Activated T-helper 1 cell treated with Interleukin-2 at 50 U/mL for 16 hours (primary cell): Measurements from ENCODE around the gene TMEM178B.
"Not testable (repeated sequence)": the region's sequence is repeated elsewhere in the genome, so short reads cannot be mapped to it uniquely, and the experiment has no call there.

Source experiments
- DNase-seq: peaks from one replicate; pipeline ENCODE4 v3.0.0-alpha.2; 2020; ENCODE audit warnings: low read depth

TMEM178B gene

DNA sequence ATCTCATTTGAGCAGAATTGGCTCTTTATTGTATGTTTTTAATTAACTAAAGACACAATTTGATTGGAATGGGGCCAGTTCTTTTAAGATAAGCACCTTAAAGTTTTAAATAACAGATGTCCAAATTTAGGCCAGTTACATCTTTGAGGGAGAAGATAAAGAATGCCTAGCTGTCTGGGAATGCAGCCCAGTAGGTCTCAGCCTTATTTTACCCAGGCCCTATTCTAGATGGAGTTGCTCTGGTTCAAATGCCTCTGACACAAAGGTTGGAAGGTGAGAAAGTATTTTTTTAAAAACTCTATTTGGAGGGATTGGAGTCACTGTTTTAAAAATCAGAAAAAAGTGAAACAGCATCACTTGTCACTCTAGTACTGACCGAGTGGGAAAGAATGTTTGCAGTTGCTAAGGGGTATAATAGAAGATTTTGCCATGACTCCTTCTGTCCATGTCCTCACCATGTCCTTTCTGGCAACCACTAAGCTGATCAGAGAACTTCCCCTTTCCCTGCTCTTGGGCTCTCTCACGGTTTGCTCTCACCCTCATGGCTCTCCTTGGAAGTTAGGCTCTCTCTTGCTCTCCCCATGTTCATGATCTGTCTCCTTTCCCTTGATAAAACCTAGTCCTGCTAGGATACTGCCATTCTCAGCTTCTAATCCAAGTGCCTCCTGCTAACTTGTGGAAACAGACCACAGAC lies 239.1 kb downstream of the TMEM178B start:
- DNase-seq: no peak

DNA sequence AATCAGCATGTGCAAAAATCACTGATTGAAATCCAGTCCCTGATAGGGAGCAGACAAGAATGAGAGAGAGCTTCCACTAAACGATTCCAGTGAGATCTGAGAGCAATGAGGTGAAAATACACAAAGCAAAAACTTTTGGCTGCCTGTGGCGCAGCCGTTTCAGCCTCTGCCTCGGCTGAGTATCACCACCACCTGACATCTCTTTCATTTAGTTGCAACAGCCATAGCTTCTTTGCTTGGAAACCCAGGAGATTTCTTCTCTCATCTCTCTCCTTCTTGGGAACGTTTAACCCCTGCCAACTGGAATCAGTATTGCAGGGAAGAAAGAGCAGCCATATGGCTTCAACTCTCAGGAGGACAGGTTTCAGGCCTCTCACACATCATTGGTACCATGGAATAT lies 240.0 kb downstream of the TMEM178B start:
- DNase-seq: no peak

GRCh38 chr7:141317033-141317585 lies 243.2 kb downstream of the TMEM178B start:
- no peak for DNase-seq

GRCh38 chr7:141320287-141320686 lies 246.4 kb downstream of the TMEM178B start:
- no peak for DNase-seq

- DNase-seq: no peak
Observed at GRCh38 chr7:141322383-141322782, 248.5 kb downstream of the TMEM178B start.

- DNase-seq: no peak
Observed at GRCh38 chr7:141323826-141324225, 250.0 kb downstream of the TMEM178B start.

GRCh38 chr7:141324870-141325269 lies 251.0 kb downstream of the TMEM178B start:
- DNase-seq: no peak

GRCh38 chr7:141325275-141325674 lies 251.4 kb downstream of the TMEM178B start:
- no peak for DNase-seq

DNA sequence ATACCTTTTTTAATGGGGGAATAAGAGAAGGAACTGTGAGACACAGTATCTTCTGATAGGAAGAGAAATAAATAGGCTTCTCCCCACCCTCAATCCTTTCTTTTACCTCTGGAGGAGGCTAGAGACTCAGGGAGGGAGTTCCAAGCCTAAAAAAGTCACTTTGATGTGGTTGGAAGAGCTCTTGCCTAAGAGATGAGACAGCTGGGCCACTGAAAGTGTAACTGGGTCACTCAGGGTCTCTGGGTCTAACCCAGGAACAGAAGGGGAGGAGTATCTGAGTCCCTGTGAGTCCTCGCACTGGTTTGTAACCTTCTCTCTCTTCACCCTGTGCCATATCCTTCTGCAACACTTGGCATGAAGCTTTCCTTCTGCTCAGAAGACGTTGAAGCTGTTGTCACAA lies 254.4 kb downstream of the TMEM178B start:
- no peak for DNase-seq

- DNase-seq: not testable (repeated sequence)
Observed at GRCh38 chr7:141330285-141330684, 256.4 kb downstream of the TMEM178B start.

GRCh38 chr7:141333459-141333858 lies 259.6 kb downstream of the TMEM178B start:
- DNase-seq: no peak

DNA sequence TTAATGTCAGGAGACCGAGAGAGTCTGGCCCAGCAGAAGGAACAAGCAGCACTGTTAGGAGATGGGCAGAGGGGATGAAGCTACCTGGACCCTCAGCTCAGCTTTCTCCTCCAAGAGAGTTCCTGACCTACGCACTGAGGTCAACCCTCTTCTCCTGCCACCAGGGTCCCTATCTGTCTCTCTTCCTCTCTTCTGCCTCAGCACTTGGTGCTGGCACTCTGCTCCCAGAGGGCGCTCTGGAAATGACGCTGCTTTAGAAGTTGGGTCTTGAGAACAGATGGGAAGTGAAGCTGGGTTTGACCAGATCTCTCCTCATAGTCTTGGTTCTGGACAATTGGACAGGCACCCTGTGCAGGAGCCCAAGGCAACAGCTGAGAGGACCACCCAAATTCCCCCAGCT lies 261.3 kb downstream of the TMEM178B start:
- no peak for DNase-seq

- DNase-seq: no peak
Observed at GRCh38 chr7:141339603-141340002, 265.7 kb downstream of the TMEM178B start.

DNA sequence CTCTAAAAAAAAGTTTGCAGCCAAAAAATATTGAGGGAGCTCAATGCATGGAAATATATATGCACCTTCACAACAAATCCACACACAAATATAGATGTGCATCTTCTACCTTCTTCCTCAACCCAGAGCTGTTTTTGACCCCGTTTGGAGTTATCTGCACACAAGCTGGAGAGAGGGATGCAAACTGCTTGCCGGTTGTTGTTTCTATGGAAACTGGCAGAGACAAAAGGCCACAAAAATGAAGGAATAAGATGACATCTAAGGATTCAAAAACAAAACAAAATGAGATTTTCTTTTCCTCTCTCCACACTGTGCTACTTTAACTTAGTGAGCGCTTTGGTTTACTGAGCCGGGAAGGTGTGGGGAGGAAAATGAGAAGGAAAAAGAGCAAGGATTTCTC lies 267.1 kb downstream of the TMEM178B start:
- DNase-seq: no peak

- no peak for DNase-seq
Observed at GRCh38 chr7:141342621-141343408, 269.0 kb downstream of the TMEM178B start.

DNA sequence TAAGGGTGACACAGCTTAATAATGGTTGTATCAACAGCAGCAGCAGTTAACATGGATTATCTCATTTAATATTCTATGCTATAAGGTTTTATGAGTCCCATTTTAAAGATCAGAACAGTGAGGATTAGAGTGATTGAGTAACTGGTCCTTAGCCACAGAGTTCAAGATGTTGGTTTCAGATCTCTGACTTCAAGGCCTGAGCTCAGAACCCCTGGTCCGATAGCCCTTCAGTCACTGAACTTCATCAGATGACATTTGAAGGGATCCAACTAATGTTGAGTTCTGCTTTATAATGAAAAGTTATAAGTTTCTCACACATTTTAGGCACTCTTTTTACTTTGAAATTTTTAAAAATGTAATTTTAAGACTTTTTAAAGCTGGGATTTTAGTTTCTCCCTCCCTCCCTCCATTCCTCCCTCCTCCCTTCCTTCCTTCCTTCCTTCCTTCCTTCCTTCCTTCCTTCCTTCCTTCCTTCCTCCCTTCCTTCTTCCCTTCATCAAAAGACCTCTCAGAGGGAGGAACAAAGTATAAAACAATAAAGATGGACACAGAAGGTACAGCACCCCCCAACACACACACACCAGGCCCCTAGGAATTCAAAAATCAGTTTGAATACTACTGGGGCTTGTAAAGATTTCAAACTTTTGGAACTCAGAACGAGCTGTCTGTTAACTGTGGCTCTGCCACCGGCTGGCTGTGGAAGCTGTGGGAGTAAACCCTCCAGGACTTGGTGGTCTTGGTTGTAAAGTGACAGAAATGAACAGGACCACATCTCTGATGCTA lies 270.5 kb downstream of the TMEM178B start:
- no peak for DNase-seq

DNA sequence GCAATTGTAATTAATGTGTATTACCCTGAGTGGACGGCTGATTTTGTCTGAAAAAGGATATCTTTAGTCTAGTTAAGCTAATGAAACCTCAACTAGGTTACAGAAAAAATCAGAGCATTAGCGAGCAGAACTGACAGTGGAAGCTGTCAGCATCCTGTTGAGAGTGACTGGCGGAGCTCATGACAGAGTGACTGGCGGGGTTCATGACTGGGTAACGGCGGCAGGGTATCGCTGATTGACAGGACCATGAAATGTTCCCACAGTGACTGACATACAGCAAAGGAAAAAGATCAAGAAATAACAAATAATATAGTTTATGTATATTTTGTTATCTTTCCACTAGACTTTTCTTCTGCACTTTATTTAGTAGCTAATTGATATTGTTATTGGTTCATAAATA lies 274.9 kb downstream of the TMEM178B start:
- no peak for DNase-seq

DNA sequence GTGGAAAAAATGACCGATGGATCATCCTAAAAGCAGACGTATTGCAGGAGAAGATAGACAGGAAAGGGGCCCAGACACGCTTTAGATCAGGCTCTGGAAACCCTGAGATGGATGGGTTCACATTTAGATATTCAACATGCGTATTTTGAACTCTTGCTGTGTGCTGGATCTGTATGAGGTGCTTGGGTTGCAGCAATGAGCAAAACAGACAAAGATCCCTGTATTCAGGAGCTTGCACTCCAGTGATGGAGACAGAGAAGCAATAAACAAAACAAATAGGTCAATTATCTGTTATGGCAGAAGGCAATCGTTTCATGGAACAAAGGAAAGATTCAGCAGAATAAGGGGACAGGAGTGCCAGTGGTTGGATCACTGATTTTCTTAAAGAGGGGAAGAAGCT lies 275.5 kb downstream of the TMEM178B start:
- no peak for DNase-seq

DNA sequence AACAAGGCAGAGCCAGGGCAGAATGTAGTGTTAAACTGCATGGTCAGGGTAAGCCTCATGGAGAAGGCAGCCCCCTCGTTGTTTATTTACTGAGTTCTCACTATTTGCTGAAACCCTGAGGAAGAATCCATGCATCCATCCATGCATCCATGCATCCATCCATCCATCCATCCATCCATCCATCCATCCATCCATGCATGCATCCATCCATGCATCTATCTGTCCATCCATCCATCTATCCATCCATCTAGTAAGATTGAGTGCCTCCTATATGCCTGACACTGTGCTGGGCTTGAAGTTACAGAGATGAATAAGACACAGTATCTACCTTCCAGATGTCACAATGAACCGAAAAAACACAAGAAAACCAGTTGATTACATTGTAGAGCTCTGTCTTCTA lies 275.9 kb downstream of the TMEM178B start:
- no peak for DNase-seq

- DNase-seq: no peak
Observed at GRCh38 chr7:141351175-141351574, 277.3 kb downstream of the TMEM178B start.

- no peak for DNase-seq
Observed at GRCh38 chr7:141352955-141353354, 279.1 kb downstream of the TMEM178B start.

- DNase-seq: no peak
Observed at GRCh38 chr7:141354251-141354650, 280.4 kb downstream of the TMEM178B start.

GRCh38 chr7:141355032-141355431 lies 281.2 kb downstream of the TMEM178B start:
- no peak for DNase-seq
